ENCODE results near the gene ALDH1A2.

ALDH1A2 gene

GRCh38 chr15:58086491-58086890 is 21.0 kb upstream of the ALDH1A2 start:
- Histone ChIP-seq H3K27ac (replicated peaks; ENCODE audit: low read length) (no peak overlapping the region), H4K91ac (ENCODE audit: low read depth, low read length, poor library complexity) (no peak overlapping the region), H3K23ac (ENCODE audit: low read depth, low read length, poor library complexity) (no peak overlapping the region), H4K8ac (ENCODE audit: low read depth, low read length) (no peak overlapping the region), H3K9me3 (replicated peaks in 1 of 2; ENCODE audit: control insufficient read depth in 2 of 2, insufficient read depth in 1 of 2, low read depth in 1 of 2, low read length in 2 of 2) (no peaks in the 10 kb centered on the region), H3K27me3 (ENCODE audit: control insufficient read depth in 3 of 3, insufficient read depth in 3 of 3, low read depth in 1 of 3, low read length in 3 of 3) (no peaks in the 10 kb centered on the region), H3K14ac (ENCODE audit: low read length) (no peak overlapping the region), H3K4me1 (ENCODE audit: control insufficient read depth in 2 of 2, insufficient read depth in 1 of 2, low read depth in 1 of 2, low read length in 2 of 2) (no peaks in the 10 kb centered on the region), H3K36me3 (replicated peaks in 1 of 2; ENCODE audit: control insufficient read depth in 2 of 2, insufficient read depth in 2 of 2, low read length in 2 of 2) (no peaks in the 10 kb centered on the region), H3K4me2 (ENCODE audit: insufficient read depth, low read length, poor library complexity, severe bottlenecking) (no peak overlapping the region), H2BK5ac (ENCODE audit: low read length) (no peak overlapping the region), H3K4me3 (ENCODE audit: low read length in 2 of 2) (no peak overlapping the region), H2AFZ (ENCODE audit: low read length) (no peak overlapping the region), H3K4ac (ENCODE audit: low read length) (no peak overlapping the region), H2BK12ac (ENCODE audit: low read length) (no peak overlapping the region), H2AK5ac (ENCODE audit: low read depth, low read length) (no peak overlapping the region), H3K9ac (ENCODE audit: low read depth, low read length, poor library complexity) (no peak overlapping the region), H3K18ac (ENCODE audit: low read length) (no peak overlapping the region), H3K79me1 (ENCODE audit: low read depth, low read length) (no peaks in the 10 kb centered on the region), H2BK15ac (ENCODE audit: low read length) (no peak overlapping the region), H2BK120ac (ENCODE audit: low read depth, low read length) (no peak overlapping the region)
- WGBS, 2 donors (ENCODE audit: extremely low coverage in 2 of 2, insufficient read length in 2 of 2, insufficient replicate concordance in 1 of 2) = no CpG with 5 or more reads among the region's 2 CpGs
- no peak for DNase-seq (ENCODE audit: low spot score)

- Histone ChIP-seq H3K14ac (ENCODE audit: low read length) (no peak overlapping the region), H4K91ac (ENCODE audit: low read depth, low read length, poor library complexity) (no peak overlapping the region), H3K4me1 (ENCODE audit: control insufficient read depth in 2 of 2, insufficient read depth in 1 of 2, low read depth in 1 of 2, low read length in 2 of 2) (no peaks in the 10 kb centered on the region), H3K9me3 (replicated peaks in 1 of 2; ENCODE audit: control insufficient read depth in 2 of 2, insufficient read depth in 1 of 2, low read depth in 1 of 2, low read length in 2 of 2) (no peaks in the 10 kb centered on the region), H2BK120ac (ENCODE audit: low read depth, low read length) (no peak overlapping the region), H3K9ac (ENCODE audit: low read depth, low read length, poor library complexity) (no peak overlapping the region), H2AFZ (ENCODE audit: low read length) (no peak overlapping the region), H3K79me1 (ENCODE audit: low read depth, low read length) (no peaks in the 10 kb centered on the region), H3K4ac (ENCODE audit: low read length) (no peak overlapping the region), H2BK15ac (ENCODE audit: low read length) (no peak overlapping the region), H2AK5ac (ENCODE audit: low read depth, low read length) (no peak overlapping the region), H4K8ac (ENCODE audit: low read depth, low read length) (no peak overlapping the region), H3K36me3 (replicated peaks in 1 of 2; ENCODE audit: control insufficient read depth in 2 of 2, insufficient read depth in 2 of 2, low read length in 2 of 2) (no peaks in the 10 kb centered on the region), H3K23ac (ENCODE audit: low read depth, low read length, poor library complexity) (no peak overlapping the region), H2BK5ac (ENCODE audit: low read length) (no peak overlapping the region), H3K4me2 (ENCODE audit: insufficient read depth, low read length, poor library complexity, severe bottlenecking) (no peak overlapping the region), H3K4me3 (ENCODE audit: low read length in 2 of 2) (no peak overlapping the region), H2BK12ac (ENCODE audit: low read length) (no peak overlapping the region), H3K18ac (ENCODE audit: low read length) (no peak overlapping the region), H3K27me3 (ENCODE audit: control insufficient read depth in 3 of 3, insufficient read depth in 3 of 3, low read depth in 1 of 3, low read length in 3 of 3) (no peaks in the 10 kb centered on the region), H3K27ac (replicated peaks; ENCODE audit: low read length) (no peak overlapping the region)
- no peak for DNase-seq (ENCODE audit: low spot score)
These were observed 18.0 kb upstream of the ALDH1A2 start for GRCh38 chr15:58083526-58083925.

DNA sequence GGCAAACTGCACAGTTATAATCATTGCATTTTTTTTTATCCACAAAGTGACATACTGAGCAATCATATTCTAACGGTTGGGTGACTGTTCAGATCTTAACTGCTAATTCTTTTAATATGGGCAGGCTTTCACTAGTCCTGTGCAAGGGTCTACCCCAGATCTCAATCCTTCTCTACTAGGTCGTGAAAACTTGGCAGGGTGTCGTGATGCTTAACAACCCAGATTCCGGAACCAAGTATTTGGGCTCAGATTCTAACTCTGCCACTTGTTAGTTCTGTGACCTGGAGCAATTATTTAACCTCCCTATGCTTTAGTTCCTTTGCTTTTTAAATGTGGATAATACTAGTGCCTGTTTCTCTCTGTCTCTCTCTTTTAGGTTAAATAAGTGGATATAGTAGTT is 16.4 kb upstream of the ALDH1A2 start:
- Histone ChIP-seq H3K79me1 (ENCODE audit: low read depth, low read length) (no peaks in the 10 kb centered on the region), H3K18ac (ENCODE audit: low read length) (no peak overlapping the region), H2BK120ac (ENCODE audit: low read depth, low read length) (no peak overlapping the region), H4K8ac (ENCODE audit: low read depth, low read length) (no peak overlapping the region), H2BK15ac (ENCODE audit: low read length) (no peak overlapping the region), H3K4me2 (ENCODE audit: insufficient read depth, low read length, poor library complexity, severe bottlenecking) (no peak overlapping the region), H4K91ac (ENCODE audit: low read depth, low read length, poor library complexity) (no peak overlapping the region), H3K36me3 (replicated peaks in 1 of 2; ENCODE audit: control insufficient read depth in 2 of 2, insufficient read depth in 2 of 2, low read length in 2 of 2) (no peaks in the 10 kb centered on the region), H3K23ac (ENCODE audit: low read depth, low read length, poor library complexity) (no peak overlapping the region), H3K27ac (replicated peaks; ENCODE audit: low read length) (no peak overlapping the region), H3K4me3 (ENCODE audit: low read length in 2 of 2) (no peak overlapping the region), H2AFZ (ENCODE audit: low read length) (no peak overlapping the region), H3K9ac (ENCODE audit: low read depth, low read length, poor library complexity) (no peak overlapping the region), H3K14ac (ENCODE audit: low read length) (no peak overlapping the region), H2AK5ac (ENCODE audit: low read depth, low read length) (no peak overlapping the region), H3K4me1 (ENCODE audit: control insufficient read depth in 2 of 2, insufficient read depth in 1 of 2, low read depth in 1 of 2, low read length in 2 of 2) (no peaks in the 10 kb centered on the region), H3K4ac (ENCODE audit: low read length) (no peak overlapping the region), H3K9me3 (replicated peaks in 1 of 2; ENCODE audit: control insufficient read depth in 2 of 2, insufficient read depth in 1 of 2, low read depth in 1 of 2, low read length in 2 of 2) (no peaks in the 10 kb centered on the region), H2BK12ac (ENCODE audit: low read length) (no peak overlapping the region), H3K27me3 (ENCODE audit: control insufficient read depth in 3 of 3, insufficient read depth in 3 of 3, low read depth in 1 of 3, low read length in 3 of 3) (peaks cover 0 to 8% (median 0%) of the 10 kb centered on the region in 3 experiments), H2BK5ac (ENCODE audit: low read length) (no peak overlapping the region)
- WGBS, 2 donors (ENCODE audit: extremely low coverage in 2 of 2, insufficient read length in 2 of 2, insufficient replicate concordance in 1 of 2) = no CpG with 5 or more reads among the region's 4 CpGs
- DNase-seq (ENCODE audit: low spot score) = no peak

GRCh38 chr15:58081456-58081855 is 15.9 kb upstream of the ALDH1A2 start:
- H3K4me1 ChIP-seq (ENCODE audit: control insufficient read depth in 2 of 2, insufficient read depth in 1 of 2, low read depth in 1 of 2, low read length in 2 of 2) = no peaks in the 10 kb centered on the region
- H2BK5ac ChIP-seq (ENCODE audit: low read length) = no peak overlapping the region
- no peak overlapping the region for H3K4me3 ChIP-seq (ENCODE audit: low read length in 2 of 2)
- no CpG with 5 or more reads among the region's 1 CpG for WGBS, 2 donors (ENCODE audit: extremely low coverage in 2 of 2, insufficient read length in 2 of 2, insufficient replicate concordance in 1 of 2)
- H4K91ac ChIP-seq (ENCODE audit: low read depth, low read length, poor library complexity) = no peak overlapping the region
- H2AK5ac ChIP-seq (ENCODE audit: low read depth, low read length) = no peak overlapping the region
- no peak overlapping the region for H3K9ac ChIP-seq (ENCODE audit: low read depth, low read length, poor library complexity)
- H2BK120ac ChIP-seq (ENCODE audit: low read depth, low read length) = no peak overlapping the region
- no peaks in the 10 kb centered on the region for H3K36me3 ChIP-seq (replicated peaks in 1 of 2; ENCODE audit: control insufficient read depth in 2 of 2, insufficient read depth in 2 of 2, low read length in 2 of 2)
- H3K4me2 ChIP-seq (ENCODE audit: insufficient read depth, low read length, poor library complexity, severe bottlenecking) = no peak overlapping the region
- H2AFZ ChIP-seq (ENCODE audit: low read length) = no peak overlapping the region
- H3K79me1 ChIP-seq (ENCODE audit: low read depth, low read length) = no peaks in the 10 kb centered on the region
- no peak overlapping the region for H3K23ac ChIP-seq (ENCODE audit: low read depth, low read length, poor library complexity)
- H3K9me3 ChIP-seq (replicated peaks in 1 of 2; ENCODE audit: control insufficient read depth in 2 of 2, insufficient read depth in 1 of 2, low read depth in 1 of 2, low read length in 2 of 2) = no peaks in the 10 kb centered on the region
- no peak overlapping the region for H3K14ac ChIP-seq (ENCODE audit: low read length)
- no peak overlapping the region for H2BK12ac ChIP-seq (ENCODE audit: low read length)
- H3K27me3 ChIP-seq (ENCODE audit: control insufficient read depth in 3 of 3, insufficient read depth in 3 of 3, low read depth in 1 of 3, low read length in 3 of 3) = peaks cover 0 to 8% (median 0%) of the 10 kb centered on the region in 3 experiments
- no peak overlapping the region for H3K18ac ChIP-seq (ENCODE audit: low read length)
- H3K4ac ChIP-seq (ENCODE audit: low read length) = no peak overlapping the region
- no peak overlapping the region for H2BK15ac ChIP-seq (ENCODE audit: low read length)
- no peak for DNase-seq (ENCODE audit: low spot score)
- no peak overlapping the region for H4K8ac ChIP-seq (ENCODE audit: low read depth, low read length)
- H3K27ac ChIP-seq (replicated peaks; ENCODE audit: low read length) = no peak overlapping the region

All from neuronal stem cell (in vitro differentiated cells).